AG09309 (cell line): ENCODE data around the gene DUSP28.
"Not testable (repeated sequence)": the region's sequence is repeated elsewhere in the genome, so short reads cannot be mapped to it uniquely, and the experiment has no call there.

ENCODE experiments used
- DNase-seq: peaks from one replicate; pipeline ENCODE4 v3.0.0-alpha.2; 2010; ENCODE audit warnings: low read depth
- H3K4me3 ChIP-seq: 2 replicates; pipeline ENCODE4 v1.5.1; 2011; ENCODE audit warnings: mild to moderate bottlenecking, low read depth, low read length, moderate library complexity; ENCODE audit not compliant: control insufficient read depth
- TF ChIP-seq, protein P1 (sequence below): IDR thresholded peaks from 2 replicates; pipeline ENCODE4 v1.5.1; 2011; ENCODE audit warnings: mild to moderate bottlenecking, low read depth, low read length, inconsistent platforms; ENCODE audit not compliant: insufficient read depth, control insufficient read depth; ENCODE audit errors: missing control alignments

Gene DUSP28

GRCh38 chr2:240560480-240561324, 545 bp downstream of the DUSP28 start:
- DNase-seq, result peak; percentile 86
- peak overlapping the region; percentile 63 for H3K4me3 ChIP-seq
- TF ChIP-seq, protein P1, sequence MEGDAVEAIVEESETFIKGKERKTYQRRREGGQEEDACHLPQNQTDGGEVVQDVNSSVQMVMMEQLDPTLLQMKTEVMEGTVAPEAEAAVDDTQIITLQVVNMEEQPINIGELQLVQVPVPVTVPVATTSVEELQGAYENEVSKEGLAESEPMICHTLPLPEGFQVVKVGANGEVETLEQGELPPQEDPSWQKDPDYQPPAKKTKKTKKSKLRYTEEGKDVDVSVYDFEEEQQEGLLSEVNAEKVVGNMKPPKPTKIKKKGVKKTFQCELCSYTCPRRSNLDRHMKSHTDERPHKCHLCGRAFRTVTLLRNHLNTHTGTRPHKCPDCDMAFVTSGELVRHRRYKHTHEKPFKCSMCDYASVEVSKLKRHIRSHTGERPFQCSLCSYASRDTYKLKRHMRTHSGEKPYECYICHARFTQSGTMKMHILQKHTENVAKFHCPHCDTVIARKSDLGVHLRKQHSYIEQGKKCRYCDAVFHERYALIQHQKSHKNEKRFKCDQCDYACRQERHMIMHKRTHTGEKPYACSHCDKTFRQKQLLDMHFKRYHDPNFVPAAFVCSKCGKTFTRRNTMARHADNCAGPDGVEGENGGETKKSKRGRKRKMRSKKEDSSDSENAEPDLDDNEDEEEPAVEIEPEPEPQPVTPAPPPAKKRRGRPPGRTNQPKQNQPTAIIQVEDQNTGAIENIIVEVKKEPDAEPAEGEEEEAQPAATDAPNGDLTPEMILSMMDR, result peak; percentile 29

DNA sequence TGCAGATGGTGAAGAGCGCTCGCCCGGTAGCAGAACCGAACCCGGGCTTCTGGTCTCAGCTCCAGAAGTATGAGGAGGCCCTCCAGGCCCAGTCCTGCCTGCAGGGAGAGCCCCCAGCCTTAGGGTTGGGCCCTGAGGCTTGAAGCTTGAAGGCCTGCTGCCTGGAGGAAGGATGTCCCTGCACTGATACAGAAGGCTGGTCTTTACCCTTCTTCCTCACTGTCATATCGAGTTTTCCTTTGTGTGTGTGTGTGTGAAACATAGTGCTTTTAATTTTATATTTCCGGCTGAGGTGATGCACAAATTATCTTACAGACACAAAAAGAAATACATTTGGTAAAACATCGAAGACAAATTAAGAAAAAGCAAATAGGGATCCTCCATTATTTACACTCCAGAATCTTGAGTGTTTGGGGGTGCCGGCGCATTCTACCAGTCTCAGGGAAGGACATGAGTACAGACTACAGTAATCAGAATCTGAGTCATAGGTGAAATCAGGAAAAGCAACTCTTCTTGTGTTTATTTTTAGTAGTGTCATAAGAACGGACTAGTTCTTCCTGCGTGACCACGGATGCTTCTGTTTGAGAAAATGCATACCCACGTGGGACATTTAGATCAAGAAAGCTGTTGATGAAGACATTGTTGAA, 1.3 kb downstream of the DUSP28 start:
- TF ChIP-seq, protein P1, result no peak
- peak; percentile 54 for DNase-seq
- peak overlapping the region; percentile 48 for H3K4me3 ChIP-seq

DNA sequence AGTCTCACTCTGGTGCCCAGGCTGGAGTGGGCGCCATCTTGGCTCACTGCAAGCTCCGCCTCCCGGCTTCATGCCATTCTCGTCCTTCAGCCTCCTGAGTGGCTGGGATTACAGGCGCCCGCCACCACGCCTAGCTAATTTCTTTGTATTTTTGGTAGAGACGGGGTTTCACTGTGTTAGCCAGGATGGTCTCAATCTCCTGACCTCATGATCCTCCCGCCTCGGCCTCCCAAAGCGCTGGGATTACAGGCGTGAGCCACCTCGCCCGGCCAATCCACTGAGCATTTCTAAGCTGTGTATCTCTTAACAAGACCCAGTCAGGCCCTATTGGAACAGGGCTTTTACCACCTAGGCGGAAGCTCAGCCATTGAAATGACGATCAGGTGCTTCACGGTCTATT, 3.1 kb downstream of the DUSP28 start:
- DNase-seq, H3K4me3 ChIP-seq: not testable (repeated sequence)

DNA sequence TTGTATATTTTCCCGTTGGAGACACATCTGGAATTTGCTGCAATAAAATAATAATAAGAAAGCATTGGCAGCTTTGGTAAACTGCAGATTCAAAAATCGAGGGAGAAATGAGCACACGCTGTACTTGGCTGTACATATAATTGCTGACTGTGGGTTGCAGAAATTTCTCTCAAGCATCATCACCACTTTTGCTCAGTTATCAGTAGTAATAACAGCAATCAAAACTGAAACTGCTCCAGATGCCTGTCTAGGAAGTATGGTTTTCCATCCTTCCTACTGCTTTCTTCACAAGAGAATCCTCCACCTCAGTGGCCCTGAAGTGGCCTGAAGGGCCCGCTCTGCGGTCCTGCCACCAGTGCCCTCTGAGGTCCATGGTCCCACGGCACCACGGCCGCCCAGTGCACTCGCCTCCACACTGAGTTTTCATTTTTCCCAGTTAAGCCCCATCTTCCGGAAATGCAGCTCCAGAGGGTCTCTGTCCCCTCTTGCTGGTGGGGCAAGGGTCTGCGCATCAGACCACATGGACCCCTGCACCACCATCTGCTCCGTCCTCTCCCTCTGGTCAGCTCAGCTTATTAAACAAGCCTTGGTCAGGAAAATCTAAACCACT, 3.9 kb downstream of the DUSP28 start:
- no peak overlapping the region for H3K4me3 ChIP-seq
- no peak for DNase-seq
- TF ChIP-seq, protein P1, result no peak

DNA sequence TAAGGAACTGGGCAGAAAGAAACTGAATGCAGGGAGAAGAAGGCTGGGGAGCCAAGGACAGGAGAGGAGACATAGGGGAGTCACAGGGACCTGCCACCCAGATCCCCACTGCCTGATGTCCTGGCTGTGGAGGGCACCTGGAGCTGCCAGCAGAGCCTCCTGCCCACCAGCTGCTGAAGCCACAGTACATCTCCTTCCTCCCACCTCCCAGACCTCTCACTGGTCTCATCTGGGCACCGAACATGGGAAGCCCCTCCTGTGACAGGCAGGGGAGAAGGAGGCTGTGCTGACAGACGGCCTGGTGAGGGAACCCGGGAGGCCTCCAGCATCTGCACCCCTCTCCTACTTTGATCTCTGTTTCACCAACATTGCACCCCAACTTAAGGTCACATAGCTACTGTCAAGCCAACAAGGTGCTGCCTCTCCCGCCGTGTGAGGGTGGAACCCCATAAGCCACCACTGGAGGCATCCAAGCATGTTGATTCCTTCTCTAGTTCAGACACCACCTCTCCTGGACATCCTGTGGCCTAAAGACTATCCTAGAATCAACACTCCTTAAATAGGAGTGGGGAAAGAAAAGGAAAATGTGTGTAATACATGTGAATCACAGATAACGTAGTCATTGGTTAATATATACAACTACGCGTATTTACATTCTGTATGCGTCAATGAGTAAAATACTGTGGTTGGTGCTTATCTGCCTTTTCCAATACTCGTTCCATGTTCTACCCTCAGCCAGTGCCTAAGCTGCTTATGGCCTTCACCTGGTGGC, 4.6 kb downstream of the DUSP28 start:
- TF ChIP-seq, protein P1, result no peak
- no peak for DNase-seq
- H3K4me3 ChIP-seq, result no peak overlapping the region

GRCh38 chr2:240565333-240566202, 5.4 kb downstream of the DUSP28 start:
- no peak for DNase-seq
- H3K4me3 ChIP-seq, result no peak overlapping the region; the same call in 1 of the 2 replicates
- TF ChIP-seq, protein P1, result no peak
